GM10847 (cell line): ENCODE results near the gene CTNND2.

Experiments used
- POLR2A ChIP-seq: IDR thresholded peaks from 2 replicates; pipeline ENCODE4 v1.6.1; 2011; ENCODE audit not compliant: insufficient read length; ENCODE audit errors: extremely low read depth

The CTNND2 gene

GRCh38 chr5:11266331-11266730, 637.9 kb downstream of the CTNND2 start:
- no peak for TF ChIP-seq POLR2A

GRCh38 chr5:11261241-11261640, 643.0 kb downstream of the CTNND2 start:
- TF ChIP-seq POLR2A, result no peak

GRCh38 chr5:11258001-11258400, 646.2 kb downstream of the CTNND2 start:
- no peak for TF ChIP-seq POLR2A

- TF ChIP-seq POLR2A, result no peak
These were observed 651.7 kb downstream of the CTNND2 start for GRCh38 chr5:11252523-11252922.

- no peak for TF ChIP-seq POLR2A
These were observed 652.2 kb downstream of the CTNND2 start for GRCh38 chr5:11252075-11252474.

- no peak for TF ChIP-seq POLR2A
These were observed 653.0 kb downstream of the CTNND2 start for GRCh38 chr5:11251247-11251646.

GRCh38 chr5:11248966-11249365, 655.3 kb downstream of the CTNND2 start:
- no peak for TF ChIP-seq POLR2A

GRCh38 chr5:11247224-11247623, 657.0 kb downstream of the CTNND2 start:
- no peak for TF ChIP-seq POLR2A

GRCh38 chr5:11240293-11241190, 663.7 kb downstream of the CTNND2 start:
- TF ChIP-seq POLR2A, result no peak

GRCh38 chr5:11239261-11240015, 664.8 kb downstream of the CTNND2 start:
- no peak for TF ChIP-seq POLR2A

- no peak for TF ChIP-seq POLR2A
These were observed 669.7 kb downstream of the CTNND2 start for GRCh38 chr5:11234501-11234911.

GRCh38 chr5:11230890-11231289, 673.4 kb downstream of the CTNND2 start:
- TF ChIP-seq POLR2A, result no peak

GRCh38 chr5:11227064-11227463, 677.2 kb downstream of the CTNND2 start:
- TF ChIP-seq POLR2A, result no peak

GRCh38 chr5:11224436-11225187, 679.6 kb downstream of the CTNND2 start:
- TF ChIP-seq POLR2A, result no peak

GRCh38 chr5:11222169-11222568, 682.1 kb downstream of the CTNND2 start:
- TF ChIP-seq POLR2A, result no peak
